ENCODE results near the gene PSG3.

DNA sequence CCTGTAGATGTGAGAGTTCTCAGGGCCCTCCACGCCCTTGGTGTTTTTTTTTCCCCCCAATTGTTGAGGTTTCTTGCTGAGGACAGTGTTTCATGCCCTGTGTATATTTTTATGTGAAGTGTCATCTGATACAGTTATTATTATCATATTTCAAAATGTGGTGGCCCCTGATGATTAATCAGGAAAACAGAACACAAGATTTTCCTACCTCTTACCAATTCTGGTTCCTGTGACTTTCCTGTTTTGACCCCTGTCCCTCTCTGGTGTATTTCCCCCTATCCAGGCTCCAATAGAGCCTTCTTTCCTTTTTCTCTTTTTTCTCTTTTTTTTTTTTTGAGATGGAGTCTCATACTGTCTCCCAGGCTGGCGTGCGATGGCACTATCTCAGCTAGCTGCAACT lies 24.6 kb upstream of the PSG3 start:
- TF ChIP-seq, protein P1, sequence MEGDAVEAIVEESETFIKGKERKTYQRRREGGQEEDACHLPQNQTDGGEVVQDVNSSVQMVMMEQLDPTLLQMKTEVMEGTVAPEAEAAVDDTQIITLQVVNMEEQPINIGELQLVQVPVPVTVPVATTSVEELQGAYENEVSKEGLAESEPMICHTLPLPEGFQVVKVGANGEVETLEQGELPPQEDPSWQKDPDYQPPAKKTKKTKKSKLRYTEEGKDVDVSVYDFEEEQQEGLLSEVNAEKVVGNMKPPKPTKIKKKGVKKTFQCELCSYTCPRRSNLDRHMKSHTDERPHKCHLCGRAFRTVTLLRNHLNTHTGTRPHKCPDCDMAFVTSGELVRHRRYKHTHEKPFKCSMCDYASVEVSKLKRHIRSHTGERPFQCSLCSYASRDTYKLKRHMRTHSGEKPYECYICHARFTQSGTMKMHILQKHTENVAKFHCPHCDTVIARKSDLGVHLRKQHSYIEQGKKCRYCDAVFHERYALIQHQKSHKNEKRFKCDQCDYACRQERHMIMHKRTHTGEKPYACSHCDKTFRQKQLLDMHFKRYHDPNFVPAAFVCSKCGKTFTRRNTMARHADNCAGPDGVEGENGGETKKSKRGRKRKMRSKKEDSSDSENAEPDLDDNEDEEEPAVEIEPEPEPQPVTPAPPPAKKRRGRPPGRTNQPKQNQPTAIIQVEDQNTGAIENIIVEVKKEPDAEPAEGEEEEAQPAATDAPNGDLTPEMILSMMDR (IDR thresholded peaks at IDR 0.05) = no peak
- TF ChIP-seq ZFX (IDR thresholded peaks at IDR 0.05; ENCODE audit: borderline replicate concordance) = no peak
